Fibroblast of pulmonary artery (primary cell): Measurements from ENCODE around the gene PCDH9.

Experiments
- DNase-seq: peaks from one replicate; pipeline ENCODE4 v3.0.0-alpha.2; 2010; ENCODE audit warnings: low read depth
- H3K4me3 ChIP-seq: replicated peaks from 2 replicates; pipeline ENCODE4 v1.5.1; 2011; ENCODE audit warnings: low read depth, mild to moderate bottlenecking, control low read depth, low read length, moderate library complexity
- TF ChIP-seq, protein P1 (sequence below): IDR thresholded peaks from 2 replicates; pipeline ENCODE4 v1.5.1; 2011; ENCODE audit warnings: mild to moderate bottlenecking, control low read depth, low read length, inconsistent platforms; ENCODE audit errors: missing control alignments

PCDH9 gene

GRCh38 chr13:66689037-66689619, 541.0 kb downstream of the PCDH9 start:
- H3K4me3 ChIP-seq = no peak overlapping the region
- TF ChIP-seq, protein P1, sequence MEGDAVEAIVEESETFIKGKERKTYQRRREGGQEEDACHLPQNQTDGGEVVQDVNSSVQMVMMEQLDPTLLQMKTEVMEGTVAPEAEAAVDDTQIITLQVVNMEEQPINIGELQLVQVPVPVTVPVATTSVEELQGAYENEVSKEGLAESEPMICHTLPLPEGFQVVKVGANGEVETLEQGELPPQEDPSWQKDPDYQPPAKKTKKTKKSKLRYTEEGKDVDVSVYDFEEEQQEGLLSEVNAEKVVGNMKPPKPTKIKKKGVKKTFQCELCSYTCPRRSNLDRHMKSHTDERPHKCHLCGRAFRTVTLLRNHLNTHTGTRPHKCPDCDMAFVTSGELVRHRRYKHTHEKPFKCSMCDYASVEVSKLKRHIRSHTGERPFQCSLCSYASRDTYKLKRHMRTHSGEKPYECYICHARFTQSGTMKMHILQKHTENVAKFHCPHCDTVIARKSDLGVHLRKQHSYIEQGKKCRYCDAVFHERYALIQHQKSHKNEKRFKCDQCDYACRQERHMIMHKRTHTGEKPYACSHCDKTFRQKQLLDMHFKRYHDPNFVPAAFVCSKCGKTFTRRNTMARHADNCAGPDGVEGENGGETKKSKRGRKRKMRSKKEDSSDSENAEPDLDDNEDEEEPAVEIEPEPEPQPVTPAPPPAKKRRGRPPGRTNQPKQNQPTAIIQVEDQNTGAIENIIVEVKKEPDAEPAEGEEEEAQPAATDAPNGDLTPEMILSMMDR = peak; percentile 43
- peak; percentile 35 for DNase-seq

- DNase-seq = no peak
- TF ChIP-seq, protein P1 = no peak
These were observed 548.7 kb downstream of the PCDH9 start for GRCh38 chr13:66681403-66681802.

DNA sequence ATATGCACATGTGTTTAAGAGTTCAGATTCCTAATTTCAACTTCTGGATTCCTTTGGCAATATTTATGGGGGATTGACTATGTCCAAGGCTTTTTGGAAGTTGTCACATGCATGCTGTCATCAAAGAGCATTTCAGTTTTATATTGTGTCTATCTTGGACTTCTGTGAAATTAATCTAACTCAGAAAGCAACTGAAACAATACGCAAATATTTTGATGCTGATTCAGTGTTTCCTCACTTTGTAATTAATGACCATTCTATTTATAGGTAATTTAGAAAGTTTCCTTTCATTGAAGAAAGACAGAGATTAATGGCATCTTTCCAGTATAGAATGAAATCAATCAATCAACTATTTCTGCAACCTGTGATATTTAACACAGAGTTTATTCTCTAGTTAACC, 550.1 kb downstream of the PCDH9 start:
- no peak overlapping the region for H3K4me3 ChIP-seq
- no peak for DNase-seq
- TF ChIP-seq, protein P1 = no peak

More at GRCh38 chr13:66681403-66681802, 548.7 kb downstream of the PCDH9 start:
- no peak overlapping the region for H3K4me3 ChIP-seq

DNA sequence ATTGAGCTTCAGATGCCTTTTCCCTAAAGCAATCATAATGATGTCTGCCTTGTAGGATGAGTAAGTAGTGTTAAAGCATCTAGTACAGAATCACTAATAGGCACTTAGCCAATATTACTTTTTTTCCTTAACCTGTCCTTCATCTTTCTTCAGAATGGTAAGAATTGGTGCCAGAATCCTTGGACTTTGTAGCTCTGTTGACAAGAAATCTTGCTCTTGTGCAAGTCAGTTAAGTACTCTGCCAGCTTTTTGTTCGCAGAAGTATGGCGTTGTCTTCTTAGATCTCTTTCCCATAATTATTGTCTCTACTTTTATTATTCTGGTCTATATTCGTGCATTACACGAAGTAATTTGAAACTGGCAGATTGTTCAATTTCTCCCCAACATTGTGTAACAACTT, 554.5 kb downstream of the PCDH9 start:
- TF ChIP-seq, protein P1 = no peak
- DNase-seq = peak; percentile 36
- no peak overlapping the region for H3K4me3 ChIP-seq

- TF ChIP-seq, protein P1 = no peak
- no peak overlapping the region for H3K4me3 ChIP-seq
- peak; percentile 85 for DNase-seq
These were observed 556.7 kb downstream of the PCDH9 start for GRCh38 chr13:66673401-66673800.

DNA sequence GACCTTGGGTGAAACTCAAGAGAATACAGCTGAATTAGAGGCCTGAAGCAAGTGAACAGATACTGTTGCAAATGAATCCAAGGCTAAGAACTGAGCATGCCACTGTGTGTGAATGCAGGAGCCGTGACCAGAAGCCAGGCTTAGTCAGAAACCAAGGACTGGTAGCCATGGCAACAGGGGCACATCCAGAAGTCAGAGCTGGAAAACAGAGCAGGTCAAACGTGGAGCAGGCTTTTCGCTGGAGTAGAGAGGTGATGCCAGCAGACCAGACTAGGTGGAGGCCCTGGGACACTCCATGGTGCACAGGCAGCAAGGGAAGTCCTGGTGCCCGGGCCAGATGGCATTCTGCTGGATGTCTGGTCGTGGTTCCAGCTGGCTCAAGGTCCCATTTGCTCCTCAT, 564.1 kb downstream of the PCDH9 start:
- peak; percentile 78 for DNase-seq

More for the DNA sequence above, 564.1 kb downstream of the PCDH9 start:
- no peak overlapping the region for H3K4me3 ChIP-seq
- TF ChIP-seq, protein P1 = no peak
